GM12878 (cell line): ENCODE measurements around the gene SCN3B. TPM values are rescaled to one million over a fixed set of nuclear protein-coding genes. Genes with fewer than 3 reads are reported as not detected.

ENCODE experiments used
- ATAC-seq: fragments of 200-7000 bp; cut with Tn5 transposase; 3 replicates; pipeline ENCODE4 v1.9.1; 2020; ENCODE audit warnings: mild to moderate bottlenecking, moderate library complexity
- BruUV-seq: library from RNA; stranded (reverse); fragments of 400-500 nt; replicated peaks from 2 replicates; lab custom pipeline; 2021; lab: Mats Ljungman, UMichigan
- CTCF ChIA-PET: fragments of 300-600 bp; sonication (Branson Sonifier 250); formaldehyde crosslinking; extraction: SDS; loops from one replicate; lab custom pipeline; 2021; ENCODE audit warnings: inconsistent platforms; lab: Yijun Ruan, JAX
- POLR2A ChIA-PET: fragments of 350-600 bp; formaldehyde crosslinking; extraction: SDS; loops from one replicate; lab custom pipeline; 2021; ENCODE audit warnings: inconsistent platforms; lab: Charles Lee
- RAD21 ChIA-PET: fragments of 300-600 bp; sonication (Branson Sonifier 250); formaldehyde crosslinking; loops from one replicate; lab custom pipeline; 2023; ENCODE audit warnings: antibody characterized with exemption; ENCODE audit not compliant: unreplicated experiment; lab: Charles Lee
- SMC1A ChIA-PET: fragments of 300-600 bp; sonication (Branson Sonifier 250); formaldehyde crosslinking; loops from one replicate; lab custom pipeline; 2023; ENCODE audit not compliant: unreplicated experiment, uncharacterized antibody; lab: Charles Lee
- DNase-seq: peaks from one replicate; pipeline ENCODE4 v3.0.0-alpha.2; 2011; ENCODE audit warnings: low read depth, low spot score
- FAIRE-seq: peaks from 3 replicates; lab custom pipeline; 2011; peaks lifted over from hg19 to GRCh38; lab: Jason Lieb, UNC
- H2AFZ ChIP-seq: 2 replicates; pipeline ENCODE4 v1.6.0; 2011; ENCODE audit warnings: low read depth, low read length, control low read depth; ENCODE audit not compliant: control insufficient read depth
- H3K27ac ChIP-seq: 2 replicates; pipeline ENCODE4 v1.5.1; 2011; ENCODE audit warnings: control low read depth; ENCODE audit not compliant: control insufficient read depth, insufficient read depth
- H3K27me3 ChIP-seq, 2 experiments: replicated peaks in 1 of 2; 2 replicates each; pipeline versions ENCODE4 v1.6.0 to v1.6.1; 2011; ENCODE audit warnings: low read length in 1 of 2; ENCODE audit not compliant: control insufficient read depth in 2 of 2, insufficient read depth in 2 of 2
- H3K36me3 ChIP-seq, 2 experiments: 2 replicates each; pipeline ENCODE4 v1.5.1; 2011; ENCODE audit warnings: low read length in 1 of 2; ENCODE audit not compliant: control insufficient read depth in 2 of 2, insufficient read depth in 2 of 2
- H3K4me1 ChIP-seq: 2 replicates; pipeline ENCODE4 v1.6.1; 2011; ENCODE audit warnings: mild to moderate bottlenecking, low read length, moderate library complexity, mixed read lengths; ENCODE audit not compliant: control insufficient read depth, insufficient read depth
- H3K4me2 ChIP-seq: 2 replicates; pipeline ENCODE4 v1.6.0; 2011; ENCODE audit warnings: control low read depth; ENCODE audit not compliant: control insufficient read depth, insufficient read depth
- H3K4me3 ChIP-seq: fragments of 200-600 bp; sonication (generic); 2 replicates; pipeline ENCODE4 v1.5.1; 2016
- H3K79me2 ChIP-seq: 2 replicates; pipeline ENCODE4 v1.6.0; 2011; ENCODE audit warnings: low read length; ENCODE audit not compliant: control insufficient read depth, insufficient read depth
- H3K9ac ChIP-seq: 2 replicates; pipeline ENCODE4 v1.8.0; 2011; ENCODE audit warnings: low read length, control low read depth, mixed read lengths; ENCODE audit not compliant: control insufficient read depth, insufficient read depth
- H3K9me3 ChIP-seq: replicated peaks from 3 replicates; pipeline ENCODE4 v1.5.1; 2011; ENCODE audit warnings: mild to moderate bottlenecking, low read length; ENCODE audit not compliant: control insufficient read depth, insufficient read depth
- H4K20me1 ChIP-seq: 2 replicates; pipeline ENCODE4 v1.6.0; 2011; ENCODE audit not compliant: control insufficient read depth, insufficient read depth
- ATF7 ChIP-seq: fragments of 450-650 bp; IDR thresholded peaks from 2 replicates; pipeline ENCODE4 v1.6.1; 2016; ENCODE audit warnings: low read depth, mild to moderate bottlenecking
- BHLHE40 ChIP-seq, 2 experiments: fragments of 450-650 bp in 1 of 2; IDR thresholded peaks; 2 replicates each; pipeline ENCODE4 v1.6.1; 2011 to 2017; ENCODE audit warnings: low read depth in 2 of 2, borderline replicate concordance in 1 of 2, improper control_type of control experiment in 1 of 2, low read length in 1 of 2, mild to moderate bottlenecking in 1 of 2
- BRCA1 ChIP-seq: IDR thresholded peaks from 2 replicates; pipeline ENCODE4 v1.6.1; 2011; ENCODE audit warnings: low read depth, low read length, improper control_type of control experiment
- CHD2 ChIP-seq: IDR thresholded peaks from 2 replicates; pipeline ENCODE4 v1.6.1; 2011; ENCODE audit warnings: low read depth, low read length, improper control_type of control experiment, borderline replicate concordance
- CREM ChIP-seq: IDR thresholded peaks from 2 replicates; pipeline ENCODE4 v1.6.1; 2014; ENCODE audit warnings: antibody characterized with exemption, low read depth
- TARDBP ChIP-seq: IDR thresholded peaks from 2 replicates; pipeline ENCODE4 v1.6.1; 2016; ENCODE audit warnings: borderline replicate concordance
- TBL1XR1 ChIP-seq: IDR thresholded peaks from 2 replicates; pipeline ENCODE4 v1.6.1; 2012; ENCODE audit warnings: low read depth, low read length, improper control_type of control experiment
- WGBS: methylation state at CpG from one replicate; pipeline ENCODE4 v1.1.6; 2016; ENCODE audit warnings: low lambda C conversion rate; ENCODE audit not compliant: insufficient replicate concordance, insufficient coverage; ENCODE audit errors: missing lambda C conversion rate; 5-methylcytosine and 5-hydroxymethylcytosine counted together
- in situ Hi-C: fragments of 300-500 bp; cut with MboI; formaldehyde crosslinking; loops from 9 replicates; pipeline ENCODE4 v1.14.3; 2018; ENCODE audit warnings: mixed read lengths
- intact Hi-C: fragments of 100-400 bp; cut with micrococcal nuclease; formaldehyde crosslinking; loops from one replicate; pipeline ENCODE4 v1.14.2; 2022; ENCODE audit not compliant: unreplicated experiment
- polyA plus RNA-seq, 11 experiments: library from polyadenylated mRNA; depleted of rRNA in 4 of 11; unstranded in 6 of 11; stranded (reverse) in 5 of 11; fragments of >200 nt; fragmentation: Nextera tagmentation in 4 of 11; fragmentation: Illumina TruSeq in 1 of 11; extraction: Ambion mirVana in 4 of 11; extraction: Trizol in 1 of 11; gene quantifications; 1 replicate in 1 of 11; 2 replicates in 10 of 11; pipeline versions ENCODE4 v1.2.1 to v1.2.3, GENCODE V29; 2011 to 2016; ENCODE audit warnings: inconsistent platforms in 2 of 11, missing spikeins in 2 of 11, low read depth in 1 of 11
- total RNA-seq, 4 experiments: library from RNA; depleted of rRNA in 3 of 4; stranded (reverse); fragments of >200 nt in 3 of 4; fragmentation: Illumina TruSeq in 1 of 4; extraction: Trizol in 1 of 4; gene quantifications; 2 replicates each; pipeline versions ENCODE4 v1.2.1 to v1.2.3, GENCODE V29; 2013 to 2021
- TF ChIP-seq, protein P1 (sequence below): IDR thresholded peaks from 2 replicates; pipeline ENCODE4 v1.6.1; 2012; ENCODE audit warnings: mild to moderate bottlenecking, low read depth, low read length
- TF ChIP-seq, protein P2 (sequence below): IDR thresholded peaks from 2 replicates; pipeline ENCODE4 v1.6.1; 2011; ENCODE audit warnings: low read depth, mild to moderate bottlenecking, low read length, moderate library complexity, borderline replicate concordance; ENCODE audit errors: extremely low read depth
- TF ChIP-seq, protein P3 (sequence below): IDR thresholded peaks from 2 replicates; pipeline ENCODE4 v1.6.1; 2012; ENCODE audit warnings: low read length, inconsistent platforms

Gene SCN3B
- total and polyA plus RNA-seq, 10 of the 15 experiments (the other 5 are each of a cell fraction or from before 2014, with no cell fraction given) = 0.01 to 0.12 (median 0.09) TPM; not detected in 7

DNA sequence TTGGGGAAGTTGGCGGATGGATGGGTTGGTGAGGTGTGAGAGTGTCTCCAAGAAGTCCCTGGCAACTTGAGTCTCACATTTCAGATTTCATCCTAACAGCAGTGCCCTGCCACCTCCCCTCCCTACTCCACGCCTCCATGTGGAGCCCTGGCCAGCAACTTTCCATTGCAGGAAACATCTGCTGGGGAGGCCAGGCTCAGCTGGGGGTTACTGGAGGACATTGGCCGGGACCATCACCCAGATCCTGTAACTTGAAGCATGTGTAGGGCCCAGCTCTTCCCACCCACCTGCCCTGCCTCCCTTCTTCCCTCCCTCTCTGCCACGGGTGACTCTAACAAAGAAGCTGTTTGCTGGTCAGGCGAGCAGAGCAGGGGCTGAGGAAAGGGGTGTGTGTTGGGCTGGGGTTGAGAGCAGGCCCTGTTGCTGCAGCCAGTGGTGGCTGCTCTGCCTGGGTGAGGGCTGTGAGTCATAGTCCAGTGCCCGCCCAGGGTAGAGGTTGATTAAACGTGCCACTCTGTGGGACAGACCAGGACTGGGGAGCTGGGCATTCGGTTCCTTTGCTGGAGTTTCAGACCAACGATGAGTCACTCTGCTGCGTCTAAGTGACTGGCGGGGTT lies 64.0 kb downstream of the SCN3B start (continued):
- TF ChIP-seq, protein P1, sequence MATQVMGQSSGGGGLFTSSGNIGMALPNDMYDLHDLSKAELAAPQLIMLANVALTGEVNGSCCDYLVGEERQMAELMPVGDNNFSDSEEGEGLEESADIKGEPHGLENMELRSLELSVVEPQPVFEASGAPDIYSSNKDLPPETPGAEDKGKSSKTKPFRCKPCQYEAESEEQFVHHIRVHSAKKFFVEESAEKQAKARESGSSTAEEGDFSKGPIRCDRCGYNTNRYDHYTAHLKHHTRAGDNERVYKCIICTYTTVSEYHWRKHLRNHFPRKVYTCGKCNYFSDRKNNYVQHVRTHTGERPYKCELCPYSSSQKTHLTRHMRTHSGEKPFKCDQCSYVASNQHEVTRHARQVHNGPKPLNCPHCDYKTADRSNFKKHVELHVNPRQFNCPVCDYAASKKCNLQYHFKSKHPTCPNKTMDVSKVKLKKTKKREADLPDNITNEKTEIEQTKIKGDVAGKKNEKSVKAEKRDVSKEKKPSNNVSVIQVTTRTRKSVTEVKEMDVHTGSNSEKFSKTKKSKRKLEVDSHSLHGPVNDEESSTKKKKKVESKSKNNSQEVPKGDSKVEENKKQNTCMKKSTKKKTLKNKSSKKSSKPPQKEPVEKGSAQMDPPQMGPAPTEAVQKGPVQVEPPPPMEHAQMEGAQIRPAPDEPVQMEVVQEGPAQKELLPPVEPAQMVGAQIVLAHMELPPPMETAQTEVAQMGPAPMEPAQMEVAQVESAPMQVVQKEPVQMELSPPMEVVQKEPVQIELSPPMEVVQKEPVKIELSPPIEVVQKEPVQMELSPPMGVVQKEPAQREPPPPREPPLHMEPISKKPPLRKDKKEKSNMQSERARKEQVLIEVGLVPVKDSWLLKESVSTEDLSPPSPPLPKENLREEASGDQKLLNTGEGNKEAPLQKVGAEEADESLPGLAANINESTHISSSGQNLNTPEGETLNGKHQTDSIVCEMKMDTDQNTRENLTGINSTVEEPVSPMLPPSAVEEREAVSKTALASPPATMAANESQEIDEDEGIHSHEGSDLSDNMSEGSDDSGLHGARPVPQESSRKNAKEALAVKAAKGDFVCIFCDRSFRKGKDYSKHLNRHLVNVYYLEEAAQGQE = no peak
- no peak for TF ChIP-seq TARDBP

DNA sequence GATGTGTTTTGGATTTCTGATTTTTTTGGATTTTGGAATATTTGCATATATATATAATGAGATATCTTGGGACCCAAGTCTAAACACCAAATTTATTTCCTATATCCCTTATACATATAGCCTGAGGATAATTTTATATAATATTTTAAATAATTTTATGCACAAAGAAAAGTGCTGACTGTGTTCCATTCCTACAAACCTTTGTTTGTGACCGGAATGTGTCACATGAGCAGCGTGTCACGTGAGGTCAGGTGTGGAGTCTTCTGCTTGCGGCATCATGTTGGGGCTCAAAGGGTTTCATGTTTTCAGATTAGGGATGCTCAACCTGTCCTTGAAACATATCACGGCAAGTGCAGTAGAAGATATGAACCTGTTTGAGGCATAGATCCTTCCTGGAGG lies 65.6 kb downstream of the SCN3B start:
- SMC1A ChIA-PET = interaction anchor here (1.6 kb wide), 1 partner anchor 12 kb away, joined by 3 read pairs; no protein-coding TSS in a partner anchor
- H2AFZ ChIP-seq = no peak overlapping the region
- no peak overlapping the region for H3K4me2 ChIP-seq
- POLR2A ChIA-PET = no interaction called here
- in situ Hi-C loops (no loop called here), intact Hi-C loops (no loop called here)
- no peak for DNase-seq
- FAIRE-seq = no peak
- no peaks in the 10 kb centered on the region for H3K27me3 ChIP-seq
- WGBS = 86% methylated on average over 5 of the region's 5 CpGs
- H3K36me3 ChIP-seq = peaks cover 0 to 10% of the 10 kb centered on the region in 2 experiments; a peak in 3 of 4 replicates
- no peaks in the 10 kb centered on the region for H3K79me2 ChIP-seq
- RAD21 ChIA-PET = no interaction called here
- no peak overlapping the region for H3K9ac ChIP-seq
- no peak for TF ChIP-seq TBL1XR1
- TF ChIP-seq CREM = no peak
- TF ChIP-seq, protein P2, sequence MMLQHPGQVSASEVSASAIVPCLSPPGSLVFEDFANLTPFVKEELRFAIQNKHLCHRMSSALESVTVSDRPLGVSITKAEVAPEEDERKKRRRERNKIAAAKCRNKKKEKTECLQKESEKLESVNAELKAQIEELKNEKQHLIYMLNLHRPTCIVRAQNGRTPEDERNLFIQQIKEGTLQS = no peak
- no peak for TF ChIP-seq BRCA1
- TF ChIP-seq CHD2 = no peak
- no peak for TF ChIP-seq BHLHE40 (IDR thresholded peaks at IDR 0.05; ENCODE audit: borderline replicate concordance in 1 of 2, low read depth in 2 of 2, low read length in 1 of 2)
- TF ChIP-seq ATF7 = no peak
- TF ChIP-seq, protein P3, sequence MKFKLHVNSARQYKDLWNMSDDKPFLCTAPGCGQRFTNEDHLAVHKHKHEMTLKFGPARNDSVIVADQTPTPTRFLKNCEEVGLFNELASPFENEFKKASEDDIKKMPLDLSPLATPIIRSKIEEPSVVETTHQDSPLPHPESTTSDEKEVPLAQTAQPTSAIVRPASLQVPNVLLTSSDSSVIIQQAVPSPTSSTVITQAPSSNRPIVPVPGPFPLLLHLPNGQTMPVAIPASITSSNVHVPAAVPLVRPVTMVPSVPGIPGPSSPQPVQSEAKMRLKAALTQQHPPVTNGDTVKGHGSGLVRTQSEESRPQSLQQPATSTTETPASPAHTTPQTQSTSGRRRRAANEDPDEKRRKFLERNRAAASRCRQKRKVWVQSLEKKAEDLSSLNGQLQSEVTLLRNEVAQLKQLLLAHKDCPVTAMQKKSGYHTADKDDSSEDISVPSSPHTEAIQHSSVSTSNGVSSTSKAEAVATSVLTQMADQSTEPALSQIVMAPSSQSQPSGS = no peak
- no peaks in the 10 kb centered on the region for H4K20me1 ChIP-seq
- H3K4me1 ChIP-seq = no peaks in the 10 kb centered on the region
- H3K4me3 ChIP-seq = no peak overlapping the region
- BruUV-seq = no TSS peak
- H3K27ac ChIP-seq = no peak overlapping the region
- H3K9me3 ChIP-seq = no peaks in the 10 kb centered on the region
- no peak for ATAC-seq
- CTCF ChIA-PET = no interaction called here
